Measurements from ENCODE around the gene RAB1A.

- TF ChIP-seq POLR2A (IDR thresholded peaks at IDR 0.05), result no peak
- no peak for TF ChIP-seq CTCF (IDR thresholded peaks at IDR 0.05 in 4 of 5, conservative IDR thresholded peaks at IDR 0.05 in 1 of 5)
Observed at GRCh38 chr2:65172994-65173790, 43.3 kb upstream of the RAB1A start.
